ENCODE measurements around the gene SLC12A8. TPM values are rescaled to one million over a fixed set of nuclear protein-coding genes. Genes with fewer than 3 reads are reported as not detected.
A peak's percentile ranks its signal among the peaks of the same experiment; 100 is the strongest.

Gene SLC12A8
- total and polyA plus RNA-seq, 2 of the 13 experiments (the other 11 are each of a cell fraction or from before 2014, with no cell fraction given) = 0.44 to 0.71 TPM

- TF ChIP-seq CREM (IDR thresholded peaks at IDR 0.05) (peak; percentile 83), CREM (CRISPR knock-in tag; IDR thresholded peaks at IDR 0.05) (no peak), ZNF17 (CRISPR knock-in tag; IDR thresholded peaks at IDR 0.05) (no peak), TEAD3 (CRISPR knock-in tag; optimal IDR thresholded peaks at IDR 0.05; ENCODE audit: borderline replicate concordance) (peak; percentile 99), ZMYM3 (CRISPR knock-in tag; IDR thresholded peaks at IDR 0.05) (0 out of 2 replicates have a peak, but pooled peaks have one; percentile 18), THRA (CRISPR knock-in tag; IDR thresholded peaks at IDR 0.05; ENCODE audit: borderline replicate concordance) (peak; percentile 99), NR2F2 (IDR thresholded peaks at IDR 0.05; ENCODE audit: borderline replicate concordance, low read depth) (peak; percentile 58; the same call in 1 of the 2 replicates), ZNF292 (CRISPR knock-in tag; IDR thresholded peaks at IDR 0.05; ENCODE audit: borderline replicate concordance, low read depth) (peak; percentile 86), HOXA3 (CRISPR knock-in tag; IDR thresholded peaks at IDR 0.05) (peak; percentile 10; the same call in 1 of the 2 replicates), ZKSCAN1 (IDR thresholded peaks at IDR 0.05; ENCODE audit: low read length) (no peak), ZMYM4 (CRISPR knock-in tag; IDR thresholded peaks at IDR 0.05) (peak; percentile 59; the same call in 1 of the 2 replicates), SMARCC2 (IDR thresholded peaks at IDR 0.05) (no peak), NFKBIZ (CRISPR knock-in tag; IDR thresholded peaks at IDR 0.05) (peak; percentile 18; the same call in 1 of the 2 replicates), ZNF644 (CRISPR knock-in tag; IDR thresholded peaks at IDR 0.05; ENCODE audit: low read depth) (0 out of 2 replicates have a peak, but pooled peaks have one; percentile 12), FOXK2 (IDR thresholded peaks at IDR 0.05) (peak; percentile 81), PCBP2 (optimal IDR thresholded peaks at IDR 0.05; ENCODE audit: low read depth, low read length, poor library complexity, severe bottlenecking) (no peak), ZNF558 (CRISPR knock-in tag; IDR thresholded peaks at IDR 0.05; ENCODE audit: borderline replicate concordance) (no peak), KAT2B (IDR thresholded peaks at IDR 0.05; ENCODE audit: borderline replicate concordance, low read depth, low read length) (no peak), ZNF737 (CRISPR knock-in tag; IDR thresholded peaks at IDR 0.05; ENCODE audit: borderline replicate concordance) (no peak), ASH2L (IDR thresholded peaks at IDR 0.05; ENCODE audit: insufficient read length, low read depth, low read length) (peak; percentile 78), TRIM24 (CRISPR knock-in tag; IDR thresholded peaks at IDR 0.05) (0 out of 2 replicates have a peak, but pooled peaks have one; percentile 10), NCOR1 (IDR thresholded peaks at IDR 0.05; ENCODE audit: borderline replicate concordance, low read length) (0 out of 2 replicates have a peak, but pooled peaks have one; percentile 58)
- TF ChIP-seq, protein P1, sequence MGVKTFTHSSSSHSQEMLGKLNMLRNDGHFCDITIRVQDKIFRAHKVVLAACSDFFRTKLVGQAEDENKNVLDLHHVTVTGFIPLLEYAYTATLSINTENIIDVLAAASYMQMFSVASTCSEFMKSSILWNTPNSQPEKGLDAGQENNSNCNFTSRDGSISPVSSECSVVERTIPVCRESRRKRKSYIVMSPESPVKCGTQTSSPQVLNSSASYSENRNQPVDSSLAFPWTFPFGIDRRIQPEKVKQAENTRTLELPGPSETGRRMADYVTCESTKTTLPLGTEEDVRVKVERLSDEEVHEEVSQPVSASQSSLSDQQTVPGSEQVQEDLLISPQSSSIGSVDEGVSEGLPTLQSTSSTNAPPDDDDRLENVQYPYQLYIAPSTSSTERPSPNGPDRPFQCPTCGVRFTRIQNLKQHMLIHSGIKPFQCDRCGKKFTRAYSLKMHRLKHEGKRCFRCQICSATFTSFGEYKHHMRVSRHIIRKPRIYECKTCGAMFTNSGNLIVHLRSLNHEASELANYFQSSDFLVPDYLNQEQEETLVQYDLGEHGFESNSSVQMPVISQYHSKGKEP (CRISPR knock-in tag; IDR thresholded peaks at IDR 0.05) = no peak
- TF ChIP-seq, protein P2, sequence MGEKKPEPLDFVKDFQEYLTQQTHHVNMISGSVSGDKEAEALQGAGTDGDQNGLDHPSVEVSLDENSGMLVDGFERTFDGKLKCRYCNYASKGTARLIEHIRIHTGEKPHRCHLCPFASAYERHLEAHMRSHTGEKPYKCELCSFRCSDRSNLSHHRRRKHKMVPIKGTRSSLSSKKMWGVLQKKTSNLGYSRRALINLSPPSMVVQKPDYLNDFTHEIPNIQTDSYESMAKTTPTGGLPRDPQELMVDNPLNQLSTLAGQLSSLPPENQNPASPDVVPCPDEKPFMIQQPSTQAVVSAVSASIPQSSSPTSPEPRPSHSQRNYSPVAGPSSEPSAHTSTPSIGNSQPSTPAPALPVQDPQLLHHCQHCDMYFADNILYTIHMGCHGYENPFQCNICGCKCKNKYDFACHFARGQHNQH (CRISPR knock-in tag; IDR thresholded peaks at IDR 0.05) = peak; percentile 50; the same call in 1 of the 2 replicates
- TF ChIP-seq, protein P3, sequence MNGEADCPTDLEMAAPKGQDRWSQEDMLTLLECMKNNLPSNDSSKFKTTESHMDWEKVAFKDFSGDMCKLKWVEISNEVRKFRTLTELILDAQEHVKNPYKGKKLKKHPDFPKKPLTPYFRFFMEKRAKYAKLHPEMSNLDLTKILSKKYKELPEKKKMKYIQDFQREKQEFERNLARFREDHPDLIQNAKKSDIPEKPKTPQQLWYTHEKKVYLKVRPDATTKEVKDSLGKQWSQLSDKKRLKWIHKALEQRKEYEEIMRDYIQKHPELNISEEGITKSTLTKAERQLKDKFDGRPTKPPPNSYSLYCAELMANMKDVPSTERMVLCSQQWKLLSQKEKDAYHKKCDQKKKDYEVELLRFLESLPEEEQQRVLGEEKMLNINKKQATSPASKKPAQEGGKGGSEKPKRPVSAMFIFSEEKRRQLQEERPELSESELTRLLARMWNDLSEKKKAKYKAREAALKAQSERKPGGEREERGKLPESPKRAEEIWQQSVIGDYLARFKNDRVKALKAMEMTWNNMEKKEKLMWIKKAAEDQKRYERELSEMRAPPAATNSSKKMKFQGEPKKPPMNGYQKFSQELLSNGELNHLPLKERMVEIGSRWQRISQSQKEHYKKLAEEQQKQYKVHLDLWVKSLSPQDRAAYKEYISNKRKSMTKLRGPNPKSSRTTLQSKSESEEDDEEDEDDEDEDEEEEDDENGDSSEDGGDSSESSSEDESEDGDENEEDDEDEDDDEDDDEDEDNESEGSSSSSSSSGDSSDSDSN (CRISPR knock-in tag; IDR thresholded peaks at IDR 0.05) = peak; percentile 46; the same call in 1 of the 2 replicates
Measured at GRCh38 chr3:125062904-125063618, 149.5 kb downstream of the SLC12A8 start (continued).

Data from HepG2 (cell line).